ENCODE results near the gene ERRFI1. TPM values are rescaled to one million over a fixed set of nuclear protein-coding genes. Genes with fewer than 3 reads are reported as not detected.
A peak's percentile ranks its signal among the peaks of the same experiment; 100 is the strongest.

ERRFI1 gene
- total RNA-seq, 4 donors from 2014 or later = 59.9 to 133 (median 85.0) TPM

- H3K9me3 ChIP-seq = no peaks in the 10 kb centered on the region
- no peaks in the 10 kb centered on the region for H3K36me3 ChIP-seq
- no peak overlapping the region for H3K4me3 ChIP-seq (replicated peaks in 1 of 3)
- H3K4me1 ChIP-seq = peaks cover 0 to 8% of the 10 kb centered on the region in 2 donors
- WGBS, 2 donors = 81 to 82% methylated on average over 1 of the region's 1 CpG
- H3K27me3 ChIP-seq = no peaks in the 10 kb centered on the region
- TF ChIP-seq POLR2A (IDR thresholded peaks at IDR 0.05) = no peak
- no peak for TF ChIP-seq CTCF (IDR thresholded peaks at IDR 0.05)
- intact Hi-C loops (cut with DNase I) = no loop called here
- H3K27ac ChIP-seq = peak overlapping the region; percentile 55 to 73 (median 68)
- DNase-seq = peak; percentile 88 to 92
Observed at GRCh38 chr1:8040586-8040985, 14.5 kb upstream of the ERRFI1 start.

GRCh38 chr1:8039071-8039470 lies 13.0 kb upstream of the ERRFI1 start:
- intact Hi-C loops (cut with DNase I) = loop anchor here (10.0 kb wide), 2 partner anchors 76 to 196 kb away; no protein-coding TSS in a partner anchor
- H3K4me3 ChIP-seq (replicated peaks in 1 of 3) = no peak overlapping the region
- H3K4me1 ChIP-seq = peaks cover 0 to 8% of the 10 kb centered on the region in 2 donors
- H3K9me3 ChIP-seq = no peaks in the 10 kb centered on the region
- 87 to 89% methylated on average over 2 of the region's 2 CpGs for WGBS, 2 donors
- H3K36me3 ChIP-seq = no peaks in the 10 kb centered on the region
- TF ChIP-seq POLR2A (IDR thresholded peaks at IDR 0.05) = no peak
- no peak for TF ChIP-seq CTCF (IDR thresholded peaks at IDR 0.05)
- H3K27ac ChIP-seq = no peak overlapping the region
- no peak for DNase-seq
- no peaks in the 10 kb centered on the region for H3K27me3 ChIP-seq

GRCh38 chr1:8035289-8035688 lies 9.2 kb upstream of the ERRFI1 start:
- peaks cover 0 to 4% of the 10 kb centered on the region in 2 donors for H3K4me1 ChIP-seq
- intact Hi-C loops (cut with DNase I) = loop anchor here (10.0 kb wide), 2 partner anchors 80 to 200 kb away; no protein-coding TSS in a partner anchor
- H3K9me3 ChIP-seq = no peaks in the 10 kb centered on the region
- no peaks in the 10 kb centered on the region for H3K36me3 ChIP-seq
- no peak for DNase-seq
- TF ChIP-seq CTCF (IDR thresholded peaks at IDR 0.05) (no peak), POLR2A (IDR thresholded peaks at IDR 0.05) (no peak)
- 92 to 97% methylated on average over 4 of the region's 4 CpGs for WGBS, 2 donors
- no peak overlapping the region for H3K27ac ChIP-seq
- no peaks in the 10 kb centered on the region for H3K27me3 ChIP-seq
- H3K4me3 ChIP-seq (replicated peaks in 1 of 3) = no peak overlapping the region

- Histone ChIP-seq H3K27me3 (no peaks in the 10 kb centered on the region), H3K4me3 (replicated peaks in 1 of 3) (no peak overlapping the region), H3K36me3 (no peaks in the 10 kb centered on the region), H3K27ac (no peak overlapping the region), H3K9me3 (no peaks in the 10 kb centered on the region), H3K4me1 (peaks cover 7 to 14% of the 10 kb centered on the region in 2 donors)
- no peak for TF ChIP-seq CTCF (IDR thresholded peaks at IDR 0.05)
- TF ChIP-seq POLR2A (IDR thresholded peaks at IDR 0.05) = no peak
- 83 to 84% methylated on average over 6 of the region's 6 CpGs for WGBS, 2 donors
- intact Hi-C loops (cut with DNase I) = loop anchor here (5.0 to 10.0 kb wide), 3 partner anchors 81 to 279 kb away; no protein-coding TSS in a partner anchor
- DNase-seq = no peak
Observed at GRCh38 chr1:8033322-8033721, 7.2 kb upstream of the ERRFI1 start.

GRCh38 chr1:8032366-8032910 lies 6.3 kb upstream of the ERRFI1 start:
- TF ChIP-seq POLR2A (IDR thresholded peaks at IDR 0.05) (no peak), CTCF (IDR thresholded peaks at IDR 0.05) (no peak)
- H3K27me3 ChIP-seq = no peaks in the 10 kb centered on the region
- no peak overlapping the region for H3K4me3 ChIP-seq (replicated peaks in 1 of 3)
- peaks cover 14 to 22% of the 10 kb centered on the region in 2 donors for H3K4me1 ChIP-seq
- H3K27ac ChIP-seq = no peak overlapping the region
- H3K36me3 ChIP-seq = no peaks in the 10 kb centered on the region
- no peaks in the 10 kb centered on the region for H3K9me3 ChIP-seq
- DNase-seq = no peak
- WGBS, 2 donors = 95 to 98% methylated on average over 3 of the region's 3 CpGs
- intact Hi-C loops (cut with DNase I) = loop anchor here (5.0 to 10.0 kb wide), 3 partner anchors 82 to 280 kb away; no protein-coding TSS in a partner anchor
